HCT116 (cell line): ENCODE data around the gene PLD4. TPM values are rescaled to one million over a fixed set of nuclear protein-coding genes. Genes with fewer than 3 reads are reported as not detected.

Experiments used
- ATAC-seq: fragments of 200-7000 bp; cut with Tn5 transposase; 2 replicates; pipeline ENCODE4 v1.9.1; 2020; ENCODE audit warnings: mild to moderate bottlenecking, moderate library complexity
- BruUV-seq: library from RNA; stranded (reverse); fragments of 400-500 nt; replicated peaks from 2 replicates; lab custom pipeline; 2021; lab: Mats Ljungman, UMichigan
- CTCF ChIA-PET: fragments of 300-600 bp; sonication (Branson Sonifier 250); formaldehyde crosslinking; loops from one replicate; lab custom pipeline; 2021; ENCODE audit warnings: antibody characterized with exemption; lab: Charles Lee
- POLR2A ChIA-PET: fragments of 300-600, 350-600 bp; sonication (Branson Sonifier 250); formaldehyde crosslinking; loops from one replicate; lab custom pipeline; 2021; ENCODE audit warnings: antibody characterized with exemption; lab: Charles Lee
- RAD21 ChIA-PET, 2 experiments: fragments of 300-600 bp; sonication (Branson Sonifier 250); formaldehyde crosslinking; loops; one replicate each; lab custom pipeline; 2023; ENCODE audit warnings: low total read pairs in 2 of 2; ENCODE audit not compliant: uncharacterized antibody in 2 of 2, unreplicated experiment in 2 of 2, low non-redundant PET in 1 of 2; lab: Charles Lee
- DNase-seq: peaks from one replicate; pipeline ENCODE4 v3.0.0-alpha.2; 2010; ENCODE audit warnings: low read depth, low spot score
- H2AFZ ChIP-seq: fragments of 200-600 bp; shearing (Covaris generic), sonication (generic); 2 replicates; pipeline ENCODE4 v1.6.1; 2017; ENCODE audit warnings: low read depth, mixed run types, mixed read lengths, antibody characterized with exemption, low read length; ENCODE audit not compliant: poor library complexity, severe bottlenecking
- H3K27ac ChIP-seq: 2 replicates; pipeline ENCODE4 v1.5.1; 2012; ENCODE audit warnings: low read depth, low read length
- H3K27me3 ChIP-seq: fragments of 200-600 bp; sonication (generic); 2 replicates; pipeline ENCODE4 v1.6.1; 2016; ENCODE audit warnings: mixed run types, low read length, mixed read lengths; ENCODE audit not compliant: insufficient read depth
- H3K36me3 ChIP-seq, 2 experiments: fragments of 200-500 bp in 1 of 2; fragments of 200-600 bp in 1 of 2; sonication (Bioruptor generic) in 1 of 2; sonication (generic) in 1 of 2; 2 replicates each; pipeline versions ENCODE4 v1.5.1 to v1.6.1; 2014 to 2016; ENCODE audit warnings: low read length in 2 of 2, inconsistent platforms in 1 of 2, mixed read lengths in 1 of 2, mixed run types in 1 of 2; ENCODE audit not compliant: insufficient read depth in 2 of 2, control insufficient read depth in 1 of 2
- H3K4me1 ChIP-seq, 2 experiments: fragments of 200-600 bp in 1 of 2; sonication (generic) in 1 of 2; 2 replicates each; pipeline versions ENCODE4 v1.5.1 to v1.6.1; 2012 to 2017; ENCODE audit warnings: low read length in 2 of 2, inconsistent platforms in 1 of 2, mild to moderate bottlenecking in 1 of 2, mixed read lengths in 1 of 2, mixed run types in 1 of 2, moderate library complexity in 1 of 2; ENCODE audit not compliant: insufficient read depth in 2 of 2, control insufficient read depth in 1 of 2
- H3K4me2 ChIP-seq: fragments of 200-600 bp; sonication (generic); 2 replicates; pipeline ENCODE4 v1.6.1; 2017; ENCODE audit warnings: mixed run types, low read length, mixed read lengths
- H3K4me3 ChIP-seq, 2 experiments: fragments of 200-600 bp in 1 of 2; sonication (generic) in 1 of 2; replicated peaks in 1 of 2; 2 replicates each; pipeline ENCODE4 v1.5.1; 2011 to 2016; ENCODE audit warnings: low read length in 2 of 2, control low read depth in 1 of 2, low read depth in 1 of 2, mild to moderate bottlenecking in 1 of 2, mixed read lengths in 1 of 2, mixed run types in 1 of 2
- H3K79me2 ChIP-seq: fragments of 200-600 bp; sonication (generic); 2 replicates; pipeline ENCODE4 v1.6.1; 2017; ENCODE audit warnings: mild to moderate bottlenecking, mixed run types, low read length, moderate library complexity, mixed read lengths; ENCODE audit not compliant: insufficient read depth
- H3K9ac ChIP-seq: fragments of 200-600 bp; sonication (generic); 2 replicates; pipeline ENCODE4 v1.6.1; 2016; ENCODE audit warnings: low read length, mixed read lengths
- H3K9me2 ChIP-seq: fragments of 200-600 bp; sonication (generic), shearing (Covaris generic); 2 replicates; pipeline ENCODE4 v1.6.1; 2017; ENCODE audit warnings: mixed run types, mild to moderate bottlenecking, moderate library complexity; ENCODE audit not compliant: insufficient read depth
- H3K9me3 ChIP-seq, 2 experiments: fragments of 200-500 bp in 1 of 2; fragments of 200-600 bp in 1 of 2; sonication (Bioruptor generic) in 1 of 2; sonication (generic) in 1 of 2; 2 replicates each; pipeline ENCODE4 v1.6.1; 2014 to 2017; ENCODE audit warnings: low read length in 2 of 2, mixed read lengths in 2 of 2, inconsistent platforms in 1 of 2, low read depth in 1 of 2, mild to moderate bottlenecking in 1 of 2, mixed run types in 1 of 2, moderate library complexity in 1 of 2; ENCODE audit not compliant: control insufficient read depth in 1 of 2, insufficient read depth in 1 of 2
- H4K20me1 ChIP-seq: fragments of 200-600 bp; sonication (generic), shearing (Covaris generic); 2 replicates; pipeline ENCODE4 v1.6.1; 2017; ENCODE audit warnings: mixed run types, mild to moderate bottlenecking, moderate library complexity; ENCODE audit not compliant: insufficient read depth
- CBX3 ChIP-seq: IDR thresholded peaks from 2 replicates; pipeline ENCODE4 v1.6.1; 2012; ENCODE audit warnings: low read depth
- EGR1 ChIP-seq: IDR thresholded peaks from 2 replicates; pipeline ENCODE4 v1.6.1; 2012; ENCODE audit warnings: low read depth
- EZH2 ChIP-seq: fragments of 200-600 bp; sonication (generic); IDR thresholded peaks from 2 replicates; pipeline ENCODE4 v1.6.1; 2017; ENCODE audit warnings: antibody characterized with exemption, mixed run types
- SIN3A ChIP-seq: IDR thresholded peaks from 2 replicates; pipeline ENCODE4 v1.6.1; 2012; ENCODE audit warnings: low read depth
- TCF7L2 ChIP-seq: IDR thresholded peaks from 2 replicates; pipeline ENCODE4 v1.7.0; 2011; ENCODE audit warnings: borderline replicate concordance, inconsistent platforms; ENCODE audit not compliant: insufficient read depth, insufficient read length; ENCODE audit errors: extremely low read depth
- YY1 ChIP-seq: IDR thresholded peaks from 2 replicates; pipeline ENCODE4 v1.6.1; 2011; ENCODE audit warnings: low read length, low read depth, moderate library complexity, mild to moderate bottlenecking; ENCODE audit not compliant: insufficient replicate concordance; ENCODE audit errors: extremely low read depth
- intact Hi-C: fragments of 100-400 bp; cut with micrococcal nuclease; formaldehyde crosslinking; loops from 2 replicates; pipeline ENCODE4 v1.10.0; 2022
- total RNA-seq: library from RNA; stranded (reverse); gene quantifications from one replicate; pipeline ENCODE4 v1.2.1, GENCODE V29; 2021; ENCODE audit not compliant: unreplicated experiment
- TF ChIP-seq, protein P1 (sequence below): IDR thresholded peaks from 2 replicates; pipeline ENCODE4 v1.6.1; 2012
- TF ChIP-seq, protein P2 (sequence below), 3 experiments: fragments of 200-600 bp in 1 of 3; sonication (generic) in 1 of 3; IDR thresholded peaks in 2 of 3; conservative IDR thresholded peaks in 1 of 3; 2 replicates each; pipeline ENCODE4 v1.5.1; 2012 to 2017; ENCODE audit warnings: low read depth in 2 of 3, low read length in 2 of 3, antibody characterized with exemption in 1 of 3, borderline replicate concordance in 1 of 3, control low read depth in 1 of 3, mild to moderate bottlenecking in 1 of 3, mixed read lengths in 1 of 3, mixed run types in 1 of 3, moderate library complexity in 1 of 3; ENCODE audit not compliant: insufficient read depth in 1 of 3
- TF ChIP-seq, protein P3 (sequence below): IDR thresholded peaks from 2 replicates; pipeline ENCODE4 v1.6.1; 2011; ENCODE audit warnings: mild to moderate bottlenecking, low read length, moderate library complexity; ENCODE audit not compliant: insufficient replicate concordance; ENCODE audit errors: extremely low read depth

Gene PLD4
- total RNA-seq, 1 experiment from 2014 or later = 0.12 TPM

DNA sequence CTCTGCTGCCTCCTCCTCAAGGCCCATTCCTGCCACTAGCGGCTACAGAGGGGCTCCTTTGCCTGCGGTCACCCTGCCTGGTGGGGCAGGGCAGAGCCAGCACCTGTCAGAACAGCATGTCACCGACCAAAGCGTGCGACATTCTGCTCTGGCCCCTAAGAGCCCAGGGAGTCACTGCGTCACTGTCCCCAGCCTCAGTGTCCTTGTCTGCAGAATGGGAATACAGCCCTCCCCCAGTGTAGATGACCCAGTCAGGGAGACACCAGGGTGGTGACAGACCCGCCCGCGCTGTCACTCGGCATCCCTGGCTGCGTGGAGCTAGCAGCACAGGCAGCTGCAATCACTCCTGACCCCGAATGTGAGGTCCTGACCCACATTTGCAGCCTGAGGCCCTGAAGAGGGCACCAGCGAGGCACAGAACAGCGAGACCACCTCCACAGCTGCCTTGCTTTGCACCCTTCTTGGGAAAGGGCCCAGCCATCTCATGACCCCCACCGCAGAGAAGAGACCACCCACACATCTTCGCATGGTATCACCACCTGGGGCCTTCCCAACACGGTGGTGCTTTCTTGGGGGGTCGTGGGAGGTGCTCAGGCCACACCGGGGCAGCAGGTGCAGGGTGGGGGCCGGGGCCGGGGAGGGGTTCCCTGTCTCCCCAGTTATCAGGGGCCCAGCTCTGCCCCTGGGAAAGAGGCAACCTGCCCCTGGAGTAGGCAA, 51.0 kb downstream of the PLD4 start:
- peaks cover 74 to 95% of the 10 kb centered on the region in 2 experiments for H3K4me1 ChIP-seq
- no peak overlapping the region for H3K4me3 ChIP-seq
- peak overlapping the region; percentile 80; the same call in 1 of the 2 replicates for H3K9ac ChIP-seq
- TF ChIP-seq, protein P1, sequence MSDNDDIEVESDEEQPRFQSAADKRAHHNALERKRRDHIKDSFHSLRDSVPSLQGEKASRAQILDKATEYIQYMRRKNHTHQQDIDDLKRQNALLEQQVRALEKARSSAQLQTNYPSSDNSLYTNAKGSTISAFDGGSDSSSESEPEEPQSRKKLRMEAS = no peak
- TF ChIP-seq, protein P2, sequence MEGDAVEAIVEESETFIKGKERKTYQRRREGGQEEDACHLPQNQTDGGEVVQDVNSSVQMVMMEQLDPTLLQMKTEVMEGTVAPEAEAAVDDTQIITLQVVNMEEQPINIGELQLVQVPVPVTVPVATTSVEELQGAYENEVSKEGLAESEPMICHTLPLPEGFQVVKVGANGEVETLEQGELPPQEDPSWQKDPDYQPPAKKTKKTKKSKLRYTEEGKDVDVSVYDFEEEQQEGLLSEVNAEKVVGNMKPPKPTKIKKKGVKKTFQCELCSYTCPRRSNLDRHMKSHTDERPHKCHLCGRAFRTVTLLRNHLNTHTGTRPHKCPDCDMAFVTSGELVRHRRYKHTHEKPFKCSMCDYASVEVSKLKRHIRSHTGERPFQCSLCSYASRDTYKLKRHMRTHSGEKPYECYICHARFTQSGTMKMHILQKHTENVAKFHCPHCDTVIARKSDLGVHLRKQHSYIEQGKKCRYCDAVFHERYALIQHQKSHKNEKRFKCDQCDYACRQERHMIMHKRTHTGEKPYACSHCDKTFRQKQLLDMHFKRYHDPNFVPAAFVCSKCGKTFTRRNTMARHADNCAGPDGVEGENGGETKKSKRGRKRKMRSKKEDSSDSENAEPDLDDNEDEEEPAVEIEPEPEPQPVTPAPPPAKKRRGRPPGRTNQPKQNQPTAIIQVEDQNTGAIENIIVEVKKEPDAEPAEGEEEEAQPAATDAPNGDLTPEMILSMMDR (IDR thresholded peaks at IDR 0.05 in 2 of 3, conservative IDR thresholded peaks at IDR 0.05 in 1 of 3; ENCODE audit: borderline replicate concordance in 1 of 3, insufficient read depth in 1 of 3, low read depth in 2 of 3, low read length in 2 of 3) = peak in 1 of 3 experiments; percentile 48; a peak in 2 of 6 replicates
- no peak for TF ChIP-seq EZH2
- TF ChIP-seq TCF7L2 = no peak
- TF ChIP-seq YY1 = no peak
- no peak for TF ChIP-seq SIN3A
- TF ChIP-seq, protein P3, sequence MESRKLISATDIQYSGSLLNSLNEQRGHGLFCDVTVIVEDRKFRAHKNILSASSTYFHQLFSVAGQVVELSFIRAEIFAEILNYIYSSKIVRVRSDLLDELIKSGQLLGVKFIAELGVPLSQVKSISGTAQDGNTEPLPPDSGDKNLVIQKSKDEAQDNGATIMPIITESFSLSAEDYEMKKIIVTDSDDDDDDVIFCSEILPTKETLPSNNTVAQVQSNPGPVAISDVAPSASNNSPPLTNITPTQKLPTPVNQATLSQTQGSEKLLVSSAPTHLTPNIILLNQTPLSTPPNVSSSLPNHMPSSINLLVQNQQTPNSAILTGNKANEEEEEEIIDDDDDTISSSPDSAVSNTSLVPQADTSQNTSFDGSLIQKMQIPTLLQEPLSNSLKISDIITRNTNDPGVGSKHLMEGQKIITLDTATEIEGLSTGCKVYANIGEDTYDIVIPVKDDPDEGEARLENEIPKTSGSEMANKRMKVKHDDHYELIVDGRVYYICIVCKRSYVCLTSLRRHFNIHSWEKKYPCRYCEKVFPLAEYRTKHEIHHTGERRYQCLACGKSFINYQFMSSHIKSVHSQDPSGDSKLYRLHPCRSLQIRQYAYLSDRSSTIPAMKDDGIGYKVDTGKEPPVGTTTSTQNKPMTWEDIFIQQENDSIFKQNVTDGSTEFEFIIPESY = no peak
- no peak for TF ChIP-seq CBX3
- no peak for TF ChIP-seq EGR1
- H3K79me2 ChIP-seq = peaks cover 4% of the 10 kb centered on the region; the same call in 1 of the 2 replicates
- H3K27me3 ChIP-seq = no peaks in the 10 kb centered on the region
- ChIA-PET CTCF (interaction anchor here (0.6 to 5.3 kb wide), 5 partner anchors 9 to 71 kb away, joined by 3 to 56 read pairs (median 3); no protein-coding TSS in a partner anchor), POLR2A (interaction anchor here (1.0 kb wide), 1 partner anchor 70 kb away, joined by 3 read pairs; no protein-coding TSS in a partner anchor), RAD21 (interaction anchor here in 1 of 2 experiments (0.7 kb wide), 1 partner anchor 71 kb away, joined by 3 read pairs; no protein-coding TSS in a partner anchor)
- intact Hi-C loops = loop anchor here (1.0 to 10.0 kb wide), 2 partner anchors 70 to 189 kb away; partner anchors contain the start of gene JAG2
- H3K9me3 ChIP-seq = no peaks in the 10 kb centered on the region
- no peaks in the 10 kb centered on the region for H4K20me1 ChIP-seq
- no peaks in the 10 kb centered on the region for H3K9me2 ChIP-seq
- H3K27ac ChIP-seq = peak overlapping the region; percentile 98
- no peaks in the 10 kb centered on the region for H3K36me3 ChIP-seq
- no peak for ATAC-seq
- H2AFZ ChIP-seq = no peak overlapping the region
- no TSS peak for BruUV-seq
- DNase-seq = no peak
- H3K4me2 ChIP-seq = peak overlapping the region; percentile 90
